Stimulated activated CD8-positive, alpha-beta memory T cell treated with anti-CD3 and anti-CD28 coated beads, Interleukin-4, amount 100 ng/mL, for 48 hours (primary cell): ENCODE measurements around the gene TWSG1.
"Not testable (repeated sequence)": the region's sequence is repeated elsewhere in the genome, so short reads cannot be mapped to it uniquely, and the experiment has no call there.

Experiments used
- DNase-seq: peaks from one replicate; pipeline ENCODE4 v3.0.0-alpha.2; 2020

TWSG1 gene

GRCh38 chr18:9336827-9337226, 2.3 kb downstream of the TWSG1 start:
- no peak for DNase-seq

GRCh38 chr18:9337873-9338272, 3.3 kb downstream of the TWSG1 start:
- no peak for DNase-seq

DNA sequence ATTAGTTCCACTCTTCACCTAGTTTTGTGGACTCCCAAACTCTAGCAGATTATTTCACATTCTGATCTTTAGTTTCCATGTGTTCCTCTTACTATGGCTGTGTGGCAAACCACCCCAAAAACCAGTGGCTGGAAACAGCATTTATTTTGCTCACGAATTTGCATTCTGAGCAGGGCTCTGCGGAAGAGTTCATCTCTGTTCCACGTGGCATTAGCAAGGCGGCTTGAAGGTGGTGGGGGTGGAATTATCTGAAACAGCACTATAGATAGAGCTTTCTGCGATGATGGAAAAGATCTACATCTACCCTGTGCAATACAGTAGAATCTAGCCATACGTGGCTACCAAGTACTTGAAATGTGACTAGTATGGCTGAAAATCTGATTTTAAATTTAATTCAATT, 5.9 kb downstream of the TWSG1 start:
- no peak for DNase-seq

GRCh38 chr18:9343577-9343976, 9.0 kb downstream of the TWSG1 start:
- DNase-seq: no peak

- no peak for DNase-seq
Measured at GRCh38 chr18:9346775-9347174, 12.2 kb downstream of the TWSG1 start.

DNA sequence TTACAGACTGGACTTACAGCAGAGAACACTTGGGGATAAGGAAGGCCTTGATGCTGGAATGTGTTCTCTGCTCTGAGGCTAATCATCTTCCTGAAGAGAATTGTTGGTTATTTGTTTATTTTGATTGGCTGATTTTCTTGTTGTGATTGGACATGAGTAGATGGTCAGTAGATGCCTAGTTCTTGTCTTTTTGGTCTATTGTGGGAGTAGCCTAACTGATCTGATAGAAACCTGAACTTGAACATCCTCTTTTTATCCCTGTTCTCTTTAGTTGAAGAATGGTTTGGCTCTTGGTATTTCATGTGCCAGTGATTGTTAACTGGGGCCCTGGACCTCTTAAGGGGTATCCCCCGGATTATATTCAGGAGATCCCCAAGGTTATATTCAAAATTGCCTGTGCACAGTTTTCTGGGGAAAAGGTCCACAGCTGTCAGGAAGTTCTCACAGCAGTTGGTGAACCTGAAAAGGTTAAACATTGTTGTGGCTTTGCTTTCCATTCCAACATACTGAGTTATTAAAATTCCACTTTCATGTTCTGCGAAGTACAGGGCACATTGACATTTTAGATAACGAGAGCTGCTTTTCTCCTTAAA, 13.6 kb downstream of the TWSG1 start:
- no peak for DNase-seq

DNA sequence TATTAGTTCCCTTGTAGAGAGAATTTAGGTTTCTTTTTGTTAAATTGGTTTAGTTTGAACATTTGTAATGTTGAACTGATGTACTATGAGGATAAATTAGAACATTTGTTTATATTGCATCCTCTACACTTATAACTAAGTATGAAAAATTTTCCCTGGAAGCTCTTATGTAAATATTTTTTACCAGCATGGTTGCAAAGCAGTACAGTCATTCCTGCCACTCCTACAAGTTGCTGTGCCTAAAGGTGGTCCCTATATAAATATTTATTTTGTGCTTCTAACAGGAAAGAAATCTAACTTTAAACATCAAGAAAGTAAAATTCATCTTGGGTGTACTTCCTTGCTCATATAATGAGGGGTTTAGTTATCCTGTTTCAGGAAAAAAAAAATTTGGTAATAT, 14.2 kb downstream of the TWSG1 start:
- DNase-seq: no peak

DNA sequence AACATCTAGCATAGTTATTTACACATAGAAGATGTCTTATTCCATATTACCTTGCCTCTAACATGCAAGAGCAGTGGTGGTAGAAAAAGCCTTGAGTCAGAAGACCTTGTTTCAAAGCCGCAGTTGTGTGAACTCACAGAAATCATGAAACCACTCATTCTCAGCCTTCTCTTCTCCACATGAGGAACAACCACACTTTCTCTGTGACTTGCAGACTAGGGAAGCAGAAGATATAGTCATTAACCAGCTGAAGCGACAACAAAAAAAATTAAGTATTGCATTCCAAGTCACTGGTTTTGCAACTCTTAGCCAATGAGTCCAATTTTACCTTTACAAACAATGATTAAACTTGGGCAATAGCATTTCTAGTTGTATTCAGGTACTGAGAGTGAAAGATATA, 19.0 kb downstream of the TWSG1 start:
- no peak for DNase-seq

GRCh38 chr18:9354256-9354655, 19.7 kb downstream of the TWSG1 start:
- no peak for DNase-seq

GRCh38 chr18:9356976-9357375, 22.4 kb downstream of the TWSG1 start:
- no peak for DNase-seq

DNA sequence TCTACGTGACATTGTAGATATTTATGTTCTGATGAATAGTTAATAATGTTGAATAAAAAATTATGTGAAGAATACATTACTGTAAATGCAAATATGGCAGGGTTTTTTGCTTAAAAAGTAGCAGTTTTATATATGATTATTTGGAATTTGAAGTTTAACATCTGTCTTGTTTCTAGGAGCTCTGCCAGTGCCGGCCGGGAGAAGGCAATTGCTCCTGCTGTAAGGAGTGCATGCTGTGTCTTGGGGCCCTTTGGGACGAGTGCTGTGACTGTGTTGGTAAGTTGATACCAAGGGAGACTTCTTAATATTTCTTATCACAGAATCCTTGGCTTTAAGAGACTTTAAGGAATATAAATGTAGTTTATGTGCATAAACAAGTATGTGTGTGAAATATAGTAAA, 25.2 kb downstream of the TWSG1 start:
- DNase-seq: no peak

- DNase-seq: no peak
Measured at GRCh38 chr18:9361191-9361590, 26.6 kb downstream of the TWSG1 start.

DNA sequence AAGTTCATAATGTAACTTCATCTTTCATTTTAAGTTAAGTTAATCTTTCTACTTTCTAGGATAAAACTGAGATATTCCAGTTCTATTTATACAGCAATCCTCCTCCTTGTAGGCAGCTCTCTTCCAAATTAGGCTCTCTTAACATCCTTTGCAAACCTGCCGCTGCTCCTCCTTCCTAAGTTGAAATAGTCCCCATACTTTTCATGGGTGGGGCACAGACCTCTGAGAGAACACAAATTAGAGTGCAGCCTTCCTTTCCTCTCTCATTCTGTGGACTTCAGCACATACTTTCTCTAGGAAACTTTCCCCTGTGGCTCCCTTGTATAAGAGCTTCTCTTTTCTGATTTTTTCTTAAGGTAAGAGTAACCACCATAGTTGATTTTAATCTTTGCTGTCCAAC, 28.3 kb downstream of the TWSG1 start:
- no peak for DNase-seq

DNA sequence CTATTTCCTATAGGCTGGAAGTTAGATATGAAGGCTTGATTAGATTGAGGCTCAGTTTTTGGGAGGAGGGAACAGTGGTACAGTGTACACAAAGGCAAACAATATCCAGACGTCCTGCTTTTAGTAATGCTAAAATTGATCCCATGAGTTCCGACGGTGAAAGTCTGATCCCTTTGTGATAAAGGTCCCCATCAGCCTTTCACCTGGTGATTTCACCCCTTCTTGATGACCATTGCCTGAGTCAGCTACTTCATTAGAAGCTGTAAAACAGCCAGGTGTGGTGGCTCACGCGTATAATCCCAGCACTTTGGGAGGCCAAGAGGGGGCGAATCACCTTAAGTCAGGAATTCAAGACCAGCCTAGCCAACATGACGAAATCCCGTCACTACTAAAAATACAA, 29.7 kb downstream of the TWSG1 start:
- no peak for DNase-seq

GRCh38 chr18:9365406-9365805, 30.8 kb downstream of the TWSG1 start:
- no peak for DNase-seq

GRCh38 chr18:9366126-9366714, 31.6 kb downstream of the TWSG1 start:
- DNase-seq: no peak

DNA sequence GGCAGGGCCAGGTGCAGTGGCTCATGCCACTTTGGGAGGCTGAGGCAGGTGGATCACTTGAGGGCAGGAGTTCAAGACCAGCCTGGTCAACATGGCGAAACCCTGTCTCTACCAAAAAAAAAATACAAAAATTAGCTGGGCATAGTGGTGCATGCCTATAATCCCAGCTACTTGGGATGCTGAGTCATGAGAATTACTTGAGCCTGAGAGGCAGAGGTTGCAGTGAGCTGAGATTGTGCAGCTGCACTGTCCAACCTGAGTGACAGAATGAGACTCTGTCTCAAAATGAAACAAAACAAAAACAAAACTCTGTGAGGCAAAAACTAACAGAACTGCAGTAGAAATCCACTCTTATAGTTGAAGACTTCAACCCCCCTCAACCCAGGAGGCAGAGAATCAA, 38.7 kb downstream of the TWSG1 start:
- DNase-seq: not testable (repeated sequence)

GRCh38 chr18:9379118-9379517, 44.5 kb downstream of the TWSG1 start:
- no peak for DNase-seq

GRCh38 chr18:9380101-9380500, 45.5 kb downstream of the TWSG1 start:
- no peak for DNase-seq

DNA sequence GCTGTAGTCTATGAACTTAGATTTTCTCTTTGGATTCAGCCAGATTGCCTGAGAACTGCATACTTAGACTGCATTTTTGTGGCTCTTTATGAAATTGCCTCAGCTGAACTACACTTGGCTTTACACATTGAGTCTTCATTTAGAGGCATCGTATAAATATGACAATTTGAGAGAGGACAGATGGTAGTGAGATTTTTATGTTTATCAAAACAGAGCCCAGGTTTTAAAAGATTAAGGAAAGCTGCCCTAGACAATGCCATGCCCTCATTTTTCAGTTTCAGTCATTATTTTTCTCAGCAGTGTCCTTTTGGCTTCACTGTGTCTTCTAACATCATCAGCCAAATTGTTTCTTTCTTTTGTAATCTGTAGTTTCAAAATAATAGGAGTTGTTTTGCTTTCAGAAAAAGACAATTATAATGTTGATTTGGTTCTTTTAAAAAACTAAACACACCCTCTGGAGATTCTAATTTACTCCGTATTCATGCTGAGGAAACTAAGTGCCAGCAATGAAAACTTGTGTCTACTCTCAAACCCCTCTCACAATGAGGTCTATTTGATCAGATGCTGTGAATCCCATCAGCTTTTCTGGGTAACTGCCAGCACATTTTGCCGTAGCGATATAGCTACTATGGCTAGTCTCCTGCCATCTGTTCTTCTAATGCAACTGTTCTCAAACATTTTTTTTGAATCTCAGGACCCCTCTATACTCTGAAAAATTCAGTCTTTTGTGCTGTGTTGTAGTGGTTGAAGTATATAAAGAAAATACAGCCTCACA, 46.2 kb downstream of the TWSG1 start:
- no peak for DNase-seq

DNA sequence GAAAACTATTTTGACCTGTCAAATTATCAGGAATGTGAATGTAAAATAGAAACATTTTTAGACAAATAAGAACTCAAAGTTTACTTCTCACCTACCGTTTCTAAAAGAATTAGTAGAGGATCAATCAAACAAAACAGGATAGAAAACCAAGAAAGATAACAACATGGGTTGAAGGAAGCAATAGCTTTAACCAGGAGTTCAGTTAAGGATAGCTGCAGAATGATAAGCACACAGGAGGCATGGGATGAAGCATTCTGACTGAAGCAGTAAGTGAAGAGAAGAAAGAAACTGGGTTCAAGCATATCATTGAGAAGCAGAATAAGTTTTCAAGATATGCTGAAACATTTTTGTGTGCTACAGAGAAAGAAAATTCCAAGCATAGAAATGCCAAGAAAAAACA, 52.3 kb downstream of the TWSG1 start:
- no peak for DNase-seq

DNA sequence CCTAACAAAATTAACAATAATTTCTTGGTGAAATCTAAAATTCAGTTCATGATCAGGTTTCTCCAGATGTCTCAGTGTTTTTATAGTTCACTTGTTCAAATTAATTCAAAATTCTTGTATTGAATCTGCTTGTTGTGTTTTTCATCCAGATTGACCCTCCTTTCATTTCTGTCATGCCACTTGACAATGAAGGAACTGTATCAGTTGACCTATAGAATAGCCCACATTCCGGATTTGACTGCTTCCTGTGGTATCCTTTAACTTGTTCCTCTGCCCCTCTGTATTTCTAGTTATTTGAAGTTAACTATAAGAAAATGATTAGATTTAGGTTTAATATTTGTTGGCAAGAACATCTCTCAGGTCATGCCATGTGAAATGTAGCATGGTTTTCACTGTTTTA, 53.3 kb downstream of the TWSG1 start:
- no peak for DNase-seq

DNA sequence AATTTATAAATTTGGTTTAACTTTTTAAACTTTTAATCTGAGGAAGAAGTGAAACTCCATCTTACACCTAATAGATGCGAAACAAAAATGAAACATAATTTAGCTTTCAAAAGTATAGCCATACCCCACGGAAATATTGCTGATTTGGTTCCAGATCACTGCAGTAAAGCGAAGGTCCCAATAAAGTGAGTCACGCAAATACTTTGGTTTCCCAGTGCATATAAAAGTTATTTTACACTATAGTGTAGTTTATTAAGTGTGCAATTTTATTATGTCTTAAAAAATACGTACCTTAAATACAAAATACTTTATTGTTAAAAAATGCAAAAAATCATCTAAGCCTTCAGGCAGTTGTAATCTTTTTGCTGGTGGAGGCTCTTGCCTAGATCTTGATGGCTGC, 55.1 kb downstream of the TWSG1 start:
- DNase-seq: no peak

- DNase-seq: no peak
Measured at GRCh38 chr18:9392726-9393125, 58.2 kb downstream of the TWSG1 start.

DNA sequence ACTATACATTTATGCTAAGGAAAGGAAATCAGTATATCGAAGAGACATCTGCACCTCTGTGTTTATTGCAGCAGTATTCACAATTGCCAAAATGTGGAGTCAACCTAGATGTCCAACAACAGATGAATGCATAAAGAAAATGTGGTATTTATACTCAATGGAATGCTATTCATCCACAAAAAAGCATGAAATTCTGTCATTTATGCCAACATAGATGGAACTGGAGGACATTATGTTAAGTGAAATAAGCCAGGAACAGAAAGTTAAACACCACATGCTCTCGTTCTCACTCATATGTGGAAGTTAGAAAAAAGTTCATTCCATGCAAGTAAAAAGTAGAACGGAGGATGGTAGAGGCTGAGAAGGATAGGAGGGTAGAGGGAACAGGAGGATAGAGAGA, 59.5 kb downstream of the TWSG1 start:
- no peak for DNase-seq
